Astrocyte (in vitro differentiated cells and primary cell): ENCODE results near the gene HOGA1. TPM values are rescaled to one million over a fixed set of nuclear protein-coding genes. Genes with fewer than 3 reads are reported as not detected.

Experiments
- DNase-seq: peaks from one replicate; pipeline ENCODE4 v3.0.0-alpha.2; 2010; ENCODE audit warnings: low read depth
- FAIRE-seq: peaks from 2 replicates; lab custom pipeline; 2011; peaks lifted over from hg19 to GRCh38; lab: Jason Lieb, UNC
- H2AFZ ChIP-seq: 2 replicates; pipeline ENCODE4 v1.6.0; 2012; ENCODE audit warnings: low read depth, low read length, inconsistent platforms
- H3K27ac ChIP-seq: 2 replicates; pipeline ENCODE4 v1.5.1; 2011; ENCODE audit warnings: low read depth, low read length, inconsistent platforms
- H3K27me3 ChIP-seq: 2 replicates; pipeline ENCODE4 v1.6.0; 2011; ENCODE audit warnings: low read length, inconsistent platforms; ENCODE audit not compliant: insufficient read depth
- H3K36me3 ChIP-seq: 2 replicates; pipeline ENCODE4 v1.5.1; 2011; ENCODE audit warnings: low read length, inconsistent platforms; ENCODE audit not compliant: insufficient read depth
- H3K4me1 ChIP-seq: 2 replicates; pipeline ENCODE4 v1.5.1; 2011; ENCODE audit warnings: low read length, inconsistent platforms; ENCODE audit not compliant: insufficient read depth
- H3K4me2 ChIP-seq: 2 replicates; pipeline ENCODE4 v1.6.0; 2012; ENCODE audit warnings: low read length, inconsistent platforms
- H3K4me3 ChIP-seq: 2 replicates; pipeline ENCODE4 v1.5.1; 2011; ENCODE audit warnings: low read depth, mild to moderate bottlenecking, low read length, inconsistent platforms; ENCODE audit not compliant: insufficient read depth
- H3K79me2 ChIP-seq: 2 replicates; pipeline ENCODE4 v1.6.0; 2012; ENCODE audit warnings: mild to moderate bottlenecking, low read length, inconsistent platforms; ENCODE audit not compliant: insufficient read depth
- H3K9ac ChIP-seq: 2 replicates; pipeline ENCODE4 v1.6.0; 2012; ENCODE audit warnings: mild to moderate bottlenecking, low read length, inconsistent platforms
- H3K9me3 ChIP-seq: 2 replicates; pipeline ENCODE4 v1.5.1; 2012; ENCODE audit warnings: low read depth, mild to moderate bottlenecking, low read length, inconsistent platforms; ENCODE audit not compliant: insufficient read depth
- H4K20me1 ChIP-seq: 2 replicates; pipeline ENCODE4 v1.6.0; 2012; ENCODE audit warnings: low read length, inconsistent platforms; ENCODE audit not compliant: insufficient read depth
- H3K27ac Mint-ChIP-seq: one replicate; pipeline ENCODE4 v1.8.0; 2021; ENCODE audit warnings: mild to moderate bottlenecking, mixed read lengths; ENCODE audit not compliant: unreplicated experiment
- H3K27me3 Mint-ChIP-seq: one replicate; pipeline ENCODE4 v1.8.0; 2021; ENCODE audit warnings: low read depth, mixed read lengths; ENCODE audit not compliant: unreplicated experiment
- H3K36me3 Mint-ChIP-seq: one replicate; pipeline ENCODE4 v1.8.0; 2021; ENCODE audit warnings: low read depth, mixed read lengths; ENCODE audit not compliant: unreplicated experiment
- H3K4me1 Mint-ChIP-seq: one replicate; pipeline ENCODE4 v1.8.0; 2021; ENCODE audit warnings: low read depth, mixed read lengths; ENCODE audit not compliant: unreplicated experiment
- H3K4me3 Mint-ChIP-seq: one replicate; pipeline ENCODE4 v1.8.0; 2021; ENCODE audit warnings: mild to moderate bottlenecking, moderate library complexity, mixed read lengths; ENCODE audit not compliant: unreplicated experiment
- H3K9me3 Mint-ChIP-seq: one replicate; pipeline ENCODE4 v1.8.0; 2021; ENCODE audit warnings: mild to moderate bottlenecking, mixed read lengths; ENCODE audit not compliant: unreplicated experiment
- EZH2 ChIP-seq: IDR thresholded peaks from 2 replicates; pipeline ENCODE4 v1.6.1; 2012; ENCODE audit warnings: mild to moderate bottlenecking, low read length, inconsistent platforms; ENCODE audit not compliant: insufficient read depth
- total RNA-seq: library from RNA; stranded (reverse); gene quantifications from 2 replicates; pipeline ENCODE4 v1.2.1, GENCODE V29; 2021
- TF ChIP-seq, protein P1 (sequence below): IDR thresholded peaks from 2 replicates; pipeline ENCODE4 v1.5.1; 2011; ENCODE audit warnings: low read depth, mild to moderate bottlenecking, inconsistent platforms, low read length, moderate library complexity; ENCODE audit not compliant: insufficient read depth

Gene HOGA1
- total RNA-seq, 1 donor from 2014 or later = 0.23 TPM

DNA sequence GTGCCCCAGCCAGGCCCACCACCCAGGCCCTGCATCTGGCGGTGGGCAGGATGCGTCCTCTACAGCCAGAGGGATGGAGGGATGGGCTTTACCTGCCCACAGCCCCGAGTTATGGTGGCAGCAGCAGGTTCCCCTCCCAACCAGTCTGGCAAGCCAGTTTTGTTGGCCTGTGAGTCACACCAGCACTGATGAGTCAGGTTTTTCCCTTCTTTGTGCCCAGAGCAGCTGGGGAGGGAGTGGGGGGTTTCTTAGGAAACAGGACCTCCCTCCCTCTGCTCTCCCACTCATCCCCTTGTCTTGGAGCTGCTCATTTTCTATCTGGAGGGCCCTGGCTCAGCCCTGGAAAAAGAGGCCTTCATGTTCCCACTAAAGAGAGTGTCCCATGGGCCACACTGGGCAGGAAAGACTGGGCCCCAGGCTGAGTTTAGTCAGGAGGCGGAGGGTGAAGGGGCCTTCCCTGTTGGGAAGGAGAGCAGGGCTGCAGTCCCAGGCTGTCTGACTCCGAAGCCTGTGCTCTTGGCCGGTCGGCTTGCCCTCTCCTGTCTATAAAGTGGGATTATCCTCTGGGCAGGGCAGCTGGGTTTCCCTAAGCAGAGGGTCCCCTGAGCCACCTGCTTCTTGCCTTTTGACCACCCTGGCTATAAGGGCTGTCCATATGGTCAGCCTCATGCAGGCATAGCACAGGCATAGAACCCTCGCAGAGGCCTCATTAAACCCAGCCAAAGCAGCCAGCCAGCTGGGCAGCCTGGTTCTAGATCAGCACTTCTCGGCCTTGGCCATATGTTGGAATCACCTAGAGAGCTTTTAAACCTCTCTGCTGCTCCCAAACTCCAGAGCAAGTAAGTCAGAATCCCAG is 41.8 kb upstream of the HOGA1 start:
- no peaks in the 10 kb centered on the region for H3K27me3 Mint-ChIP-seq
- Histone ChIP-seq H3K79me2 (peaks cover 47% of the 10 kb centered on the region), H3K27me3 (no peaks in the 10 kb centered on the region), H3K9me3 (no peaks in the 10 kb centered on the region), H3K27ac (peak overlapping the region; percentile 99), H4K20me1 (no peaks in the 10 kb centered on the region), H3K4me1 (peaks cover 59% of the 10 kb centered on the region), H3K4me2 (peak overlapping the region; percentile 62), H3K4me3 (no peak overlapping the region), H3K9ac (peak overlapping the region; percentile 84), H3K36me3 (no peaks in the 10 kb centered on the region), H2AFZ (peak overlapping the region; percentile 36)
- H3K4me3 Mint-ChIP-seq = peak overlapping the region; percentile 62
- peak overlapping the region; percentile 97 for H3K27ac Mint-ChIP-seq
- FAIRE-seq = peak; percentile 73
- peaks cover 71% of the 10 kb centered on the region for H3K4me1 Mint-ChIP-seq
- peak; percentile 97 for DNase-seq
- H3K9me3 Mint-ChIP-seq = no peaks in the 10 kb centered on the region
- TF ChIP-seq EZH2 = no peak
- TF ChIP-seq, protein P1, sequence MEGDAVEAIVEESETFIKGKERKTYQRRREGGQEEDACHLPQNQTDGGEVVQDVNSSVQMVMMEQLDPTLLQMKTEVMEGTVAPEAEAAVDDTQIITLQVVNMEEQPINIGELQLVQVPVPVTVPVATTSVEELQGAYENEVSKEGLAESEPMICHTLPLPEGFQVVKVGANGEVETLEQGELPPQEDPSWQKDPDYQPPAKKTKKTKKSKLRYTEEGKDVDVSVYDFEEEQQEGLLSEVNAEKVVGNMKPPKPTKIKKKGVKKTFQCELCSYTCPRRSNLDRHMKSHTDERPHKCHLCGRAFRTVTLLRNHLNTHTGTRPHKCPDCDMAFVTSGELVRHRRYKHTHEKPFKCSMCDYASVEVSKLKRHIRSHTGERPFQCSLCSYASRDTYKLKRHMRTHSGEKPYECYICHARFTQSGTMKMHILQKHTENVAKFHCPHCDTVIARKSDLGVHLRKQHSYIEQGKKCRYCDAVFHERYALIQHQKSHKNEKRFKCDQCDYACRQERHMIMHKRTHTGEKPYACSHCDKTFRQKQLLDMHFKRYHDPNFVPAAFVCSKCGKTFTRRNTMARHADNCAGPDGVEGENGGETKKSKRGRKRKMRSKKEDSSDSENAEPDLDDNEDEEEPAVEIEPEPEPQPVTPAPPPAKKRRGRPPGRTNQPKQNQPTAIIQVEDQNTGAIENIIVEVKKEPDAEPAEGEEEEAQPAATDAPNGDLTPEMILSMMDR = no peak
- H3K36me3 Mint-ChIP-seq = no peaks in the 10 kb centered on the region

DNA sequence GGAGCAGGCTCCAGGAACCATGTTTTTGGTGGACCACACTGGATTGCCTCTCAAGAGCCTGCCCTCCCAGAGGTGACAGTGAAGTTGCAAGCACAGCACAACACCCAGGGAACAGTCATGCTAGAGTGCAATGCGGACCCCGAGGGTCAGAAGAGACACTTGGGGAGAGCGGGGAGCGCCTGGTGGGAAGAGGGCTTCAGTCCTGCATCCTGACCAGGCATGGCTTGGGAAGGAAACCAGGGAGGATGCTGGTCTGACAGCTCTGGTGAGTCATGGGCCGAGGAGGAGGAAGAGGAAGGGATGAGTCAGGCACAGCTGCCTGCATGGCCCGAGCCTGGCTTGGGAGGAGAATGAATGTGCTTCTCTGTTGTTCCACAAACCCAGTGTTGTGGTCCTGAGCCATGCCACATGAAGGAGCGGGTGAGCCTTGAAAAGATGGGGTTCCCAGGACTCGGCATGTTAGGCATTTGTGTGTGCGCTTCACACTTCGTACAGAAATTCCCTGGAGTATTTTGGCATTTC is 41.1 kb upstream of the HOGA1 start:
- H3K79me2 ChIP-seq = peaks cover 43% of the 10 kb centered on the region
- no peak overlapping the region for H3K4me3 ChIP-seq
- H3K4me3 Mint-ChIP-seq = no peak overlapping the region
- peaks cover 3% of the 10 kb centered on the region for H3K36me3 Mint-ChIP-seq
- no peaks in the 10 kb centered on the region for H3K36me3 ChIP-seq
- H3K4me1 Mint-ChIP-seq = peaks cover 78% of the 10 kb centered on the region
- no peaks in the 10 kb centered on the region for H3K9me3 Mint-ChIP-seq
- DNase-seq (peak; percentile 98), FAIRE-seq (peak; percentile 99)
- H4K20me1 ChIP-seq = no peaks in the 10 kb centered on the region
- peak overlapping the region; percentile 99 for H3K27ac ChIP-seq
- no peaks in the 10 kb centered on the region for H3K9me3 ChIP-seq
- no peak overlapping the region for H2AFZ ChIP-seq
- peaks cover 65% of the 10 kb centered on the region for H3K4me1 ChIP-seq
- no peak for TF ChIP-seq EZH2
- TF ChIP-seq, protein P1 = no peak
- peak overlapping the region; percentile 97 for H3K27ac Mint-ChIP-seq
- peak overlapping the region; percentile 62 for H3K4me2 ChIP-seq
- peak overlapping the region; percentile 84 for H3K9ac ChIP-seq
- H3K27me3 ChIP-seq = no peaks in the 10 kb centered on the region
- H3K27me3 Mint-ChIP-seq = no peaks in the 10 kb centered on the region
